A549 (cell line): ENCODE results near the gene DLL4. TPM values are rescaled to one million over a fixed set of nuclear protein-coding genes. Genes with fewer than 3 reads are reported as not detected.

Source experiments
- ATAC-seq, 2 experiments: fragments of 200-7000 bp in 1 of 2; fragments of >200 bp in 1 of 2; cut with Nextera tagmentation in 1 of 2; cut with Tn5 transposase in 1 of 2; 3 replicates each; pipeline versions ENCODE4 v1.8.0 to v1.9.1; 2018 to 2020; ENCODE audit warnings: mild to moderate bottlenecking in 1 of 2, moderate library complexity in 1 of 2
- CTCF ChIA-PET: fragments of 300-600 bp; sonication (Branson Sonifier 250); formaldehyde crosslinking; extraction: SDS; loops from one replicate; lab custom pipeline; 2021; ENCODE audit warnings: antibody characterized with exemption, inconsistent platforms; lab: Yijun Ruan, JAX
- POLR2A ChIA-PET: fragments of 350-600 bp; formaldehyde crosslinking; extraction: SDS; loops from one replicate; lab custom pipeline; 2021; ENCODE audit warnings: antibody characterized with exemption, inconsistent platforms; lab: Yijun Ruan, JAX
- DNase-seq, 2 experiments: peaks; one replicate each; pipeline versions ENCODE4 v3.0.0 to v3.0.0-alpha.2; 2011 to 2016; ENCODE audit warnings: low read depth in 1 of 2, low spot score in 1 of 2
- FAIRE-seq: peaks from 2 replicates; lab custom pipeline; 2011; peaks lifted over from hg19 to GRCh38; lab: Jason Lieb, UNC
- H3K27ac ChIP-seq, 2 experiments: fragments of >200 bp; sonication (Bioruptor Twin); formaldehyde crosslinking; 3 replicates each; pipeline ENCODE4 v1.5.1; 2016 to 2017
- H3K4me1 ChIP-seq: fragments of >200 bp; sonication (Bioruptor Twin); formaldehyde crosslinking; 3 replicates; pipeline ENCODE4 v1.6.1; 2016
- H3K4me2 ChIP-seq: fragments of >200 bp; sonication (Bioruptor Twin); formaldehyde crosslinking; 3 replicates; pipeline ENCODE4 v1.6.1; 2016
- H3K4me3 ChIP-seq: fragments of >200 bp; sonication (Bioruptor Twin); formaldehyde crosslinking; 3 replicates; pipeline ENCODE4 v1.5.1; 2016
- H3K9me3 ChIP-seq: fragments of >200 bp; sonication (Bioruptor Twin); formaldehyde crosslinking; 3 replicates; pipeline ENCODE4 v1.6.1; 2016
- BHLHE40 ChIP-seq: IDR thresholded peaks from 2 replicates; pipeline ENCODE4 v1.6.1; 2012; ENCODE audit warnings: low read depth, low read length, inconsistent platforms
- CEBPB ChIP-seq, 2 experiments: fragments of >200 bp in 1 of 2; sonication (Bioruptor Twin) in 1 of 2; formaldehyde crosslinking in 1 of 2; IDR thresholded peaks; 2 replicates each; pipeline ENCODE4 v1.6.1; 2012 to 2016
- EHF ChIP-seq: fragments of 250-450 bp; sonication (Bioruptor Pico); IDR thresholded peaks from 2 replicates; pipeline ENCODE4 v1.5.0; 2020; ENCODE audit warnings: mild to moderate bottlenecking
- EHMT2 ChIP-seq: fragments of 200-600 bp; sonication (generic); IDR thresholded peaks from 2 replicates; pipeline ENCODE4 v1.6.1; 2016; ENCODE audit warnings: antibody characterized with exemption, low read depth, mild to moderate bottlenecking, moderate library complexity
- ESRRA ChIP-seq: fragments of 150-350 bp; IDR thresholded peaks from 2 replicates; pipeline ENCODE4 v1.6.1; 2014; ENCODE audit warnings: mild to moderate bottlenecking, low read length, borderline replicate concordance
- FOSB ChIP-seq: fragments of 250-450 bp; sonication (Bioruptor Pico); IDR thresholded peaks from 2 replicates; pipeline ENCODE4 v1.5.0; 2020; ENCODE audit warnings: mild to moderate bottlenecking, moderate library complexity
- GATA3 ChIP-seq: IDR thresholded peaks from 2 replicates; pipeline ENCODE4 v1.6.1; 2012; ENCODE audit warnings: borderline replicate concordance
- HDAC2 ChIP-seq: fragments of 200-600 bp; sonication (generic); IDR thresholded peaks from 2 replicates; pipeline ENCODE4 v1.6.1; 2016
- HEYL ChIP-seq: fragments of 250-450 bp; sonication (Bioruptor Pico); IDR thresholded peaks from 2 replicates; pipeline ENCODE4 v1.8.0; 2021; ENCODE audit warnings: mild to moderate bottlenecking, moderate library complexity
- HOXB13 ChIP-seq: fragments of 250-450 bp; sonication (Bioruptor Pico); IDR thresholded peaks from 2 replicates; pipeline ENCODE4 v1.5.0; 2020; ENCODE audit warnings: low read depth, mild to moderate bottlenecking, moderate library complexity
- JUN ChIP-seq, 2 experiments: fragments of >200 bp; sonication (Bioruptor Twin); formaldehyde crosslinking; IDR thresholded peaks; 2 replicates in 1 of 2; 3 replicates in 1 of 2; pipeline ENCODE4 v1.6.1; 2016 to 2017
- MYC ChIP-seq: IDR thresholded peaks from 2 replicates; pipeline ENCODE4 v1.6.1; 2012; ENCODE audit warnings: mild to moderate bottlenecking, inconsistent platforms, low read length, improper control_type of control experiment, borderline replicate concordance
- NFE2L2 ChIP-seq: fragments of 150-350 bp; conservative IDR thresholded peaks from 2 replicates; pipeline ENCODE4 v1.6.1; 2014; ENCODE audit warnings: low read length
- NR3C1 ChIP-seq: fragments of >200 bp; sonication (Bioruptor Twin); formaldehyde crosslinking; IDR thresholded peaks from 3 replicates; pipeline ENCODE4 v1.6.1; 2017
- POLR2AphosphoS2 ChIP-seq: conservative IDR thresholded peaks from 2 replicates; pipeline ENCODE4 v1.6.1; 2012; ENCODE audit warnings: low read length, improper control_type of control experiment, inconsistent platforms
- RAD21 ChIP-seq, 2 experiments: fragments of >200 bp in 1 of 2; sonication (Bioruptor Twin) in 1 of 2; formaldehyde crosslinking in 1 of 2; IDR thresholded peaks in 1 of 2; conservative IDR thresholded peaks in 1 of 2; 2 replicates in 1 of 2; 3 replicates in 1 of 2; pipeline ENCODE4 v1.6.1; 2012 to 2018; ENCODE audit warnings: inconsistent platforms in 1 of 2
- RARB ChIP-seq: fragments of 250-450 bp; sonication (Bioruptor Pico); IDR thresholded peaks from 2 replicates; pipeline ENCODE4 v1.8.0; 2021; ENCODE audit warnings: mild to moderate bottlenecking, moderate library complexity
- TFCP2L1 ChIP-seq: fragments of 250-450 bp; sonication (Bioruptor Pico); IDR thresholded peaks from 2 replicates; pipeline ENCODE4 v1.5.0; 2021; ENCODE audit warnings: mild to moderate bottlenecking
- ZFP36 ChIP-seq: fragments of 450-650 bp; IDR thresholded peaks from 2 replicates; pipeline ENCODE4 v1.6.1; 2014; ENCODE audit warnings: borderline replicate concordance; ENCODE audit not compliant: partially characterized antibody
- ZSCAN20 ChIP-seq: fragments of 250-450 bp; sonication (Bioruptor Pico); IDR thresholded peaks from 2 replicates; pipeline ENCODE4 v1.8.0; 2022; ENCODE audit warnings: mild to moderate bottlenecking, moderate library complexity
- WGBS: methylation state at CpG from one replicate; pipeline ENCODE4 v1.1.6; 2017; ENCODE audit errors: missing lambda C conversion rate; 5-methylcytosine and 5-hydroxymethylcytosine counted together
- polyA plus RNA-seq, 4 experiments: library from polyadenylated mRNA; depleted of rRNA in 3 of 4; stranded (reverse); fragments of >200 nt; fragmentation: RNase III in 1 of 4; extraction: RNeasy Plus Mini Kit Qiagen cat#74134 plus additional on column Dnase treatment in 1 of 4; gene quantifications; 2 replicates in 3 of 4; 3 replicates in 1 of 4; pipeline ENCODE4 v1.2.3, GENCODE V29; 2011 to 2017
- TF ChIP-seq, protein P1 (sequence below): fragments of >200 bp; sonication (Bioruptor Twin); formaldehyde crosslinking; IDR thresholded peaks from 3 replicates; pipeline ENCODE4 v1.6.1; 2016
- TF ChIP-seq, protein P2 (sequence below): IDR thresholded peaks from 2 replicates; pipeline ENCODE4 v1.6.1; 2012
- TF ChIP-seq, protein P3 (sequence below): fragments of 450-650 bp; IDR thresholded peaks from 2 replicates; pipeline ENCODE4 v1.6.1; 2014; ENCODE audit warnings: antibody characterized with exemption
- TF ChIP-seq, protein P4 (sequence below): fragments of >200 bp; sonication (Bioruptor Twin); formaldehyde crosslinking; IDR thresholded peaks from 3 replicates; pipeline ENCODE4 v1.5.1; 2016
- TF ChIP-seq, protein P5 (sequence below): IDR thresholded peaks from 2 replicates; pipeline ENCODE4 v1.6.1; 2012
- TF ChIP-seq, protein P6 (sequence below): fragments of >200 bp; sonication (Bioruptor Twin); formaldehyde crosslinking; IDR thresholded peaks from 2 replicates; pipeline ENCODE4 v1.6.1; 2016
- TF ChIP-seq, protein P7 (sequence below): fragments of 250-450 bp; sonication (Bioruptor Pico); IDR thresholded peaks from 2 replicates; pipeline ENCODE4 v1.5.0; 2020; ENCODE audit warnings: low read depth, mild to moderate bottlenecking, moderate library complexity

The DLL4 gene
- polyA plus RNA-seq, 2 of the 4 experiments (the other 2 are of a cell fraction) = 0.09 to 0.28 TPM

DNA sequence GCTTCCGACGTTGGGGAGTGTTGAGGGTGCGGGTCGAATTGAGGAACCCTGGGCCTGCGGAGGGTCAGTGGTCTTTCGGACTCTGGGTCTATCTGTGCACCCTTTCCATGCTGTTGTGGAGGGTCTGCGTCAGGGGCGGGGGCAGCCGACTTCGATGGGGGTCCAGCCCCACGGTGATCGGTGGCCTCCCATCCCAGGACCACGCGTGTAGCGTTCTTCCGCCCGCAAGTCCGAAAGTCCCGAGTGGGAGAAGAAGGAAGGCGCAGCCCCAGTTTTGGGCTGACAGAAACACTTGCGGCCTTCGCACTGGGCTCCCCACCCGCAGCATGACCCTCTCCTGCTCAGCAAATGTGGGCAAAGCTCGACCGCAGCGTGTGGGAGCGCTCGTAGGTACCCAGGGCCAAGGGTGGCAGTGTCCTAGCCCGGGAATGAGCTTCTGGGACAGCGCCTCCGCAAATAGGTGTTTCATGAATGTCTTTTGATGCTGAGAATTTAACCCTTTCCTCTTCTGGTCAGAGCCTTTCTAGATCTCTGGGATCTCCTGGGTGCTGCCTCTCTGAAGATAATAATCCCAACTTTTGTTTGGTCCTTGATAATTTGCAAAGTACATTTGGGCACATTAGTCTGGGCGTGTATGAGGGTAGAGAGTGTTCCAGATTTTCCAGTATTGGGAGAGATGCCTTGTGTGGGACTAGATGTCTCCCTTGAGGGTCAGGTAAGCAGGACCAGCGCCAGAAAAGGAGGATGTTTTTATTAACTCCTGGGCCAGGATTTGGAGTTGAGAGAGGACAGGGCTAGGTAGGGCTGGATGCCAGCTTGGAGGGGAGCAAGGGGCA is 2.3 kb upstream of the DLL4 start:
- ChIA-PET POLR2A (no interaction called here), CTCF (interaction anchor here (0.6 to 6.8 kb wide), 3 partner anchors 14 to 85 kb away, joined by 3 to 70 read pairs (median 3); no protein-coding TSS in a partner anchor)
- H3K9me3 ChIP-seq = no peaks in the 10 kb centered on the region
- 74% methylated on average over 31 of the region's 33 CpGs for WGBS
- ATAC-seq (no peak), FAIRE-seq (no peak), DNase-seq (no peak)
- TF ChIP-seq FOSB (CRISPR knock-in tag) = no peak
- TF ChIP-seq MYC = no peak
- TF ChIP-seq POLR2AphosphoS2 = no peak
- TF ChIP-seq, protein P1, sequence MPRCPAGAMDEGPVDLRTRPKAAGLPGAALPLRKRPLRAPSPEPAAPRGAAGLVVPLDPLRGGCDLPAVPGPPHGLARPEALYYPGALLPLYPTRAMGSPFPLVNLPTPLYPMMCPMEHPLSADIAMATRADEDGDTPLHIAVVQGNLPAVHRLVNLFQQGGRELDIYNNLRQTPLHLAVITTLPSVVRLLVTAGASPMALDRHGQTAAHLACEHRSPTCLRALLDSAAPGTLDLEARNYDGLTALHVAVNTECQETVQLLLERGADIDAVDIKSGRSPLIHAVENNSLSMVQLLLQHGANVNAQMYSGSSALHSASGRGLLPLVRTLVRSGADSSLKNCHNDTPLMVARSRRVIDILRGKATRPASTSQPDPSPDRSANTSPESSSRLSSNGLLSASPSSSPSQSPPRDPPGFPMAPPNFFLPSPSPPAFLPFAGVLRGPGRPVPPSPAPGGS = no peak
- no peak for TF ChIP-seq ZSCAN20
- TF ChIP-seq, protein P2, sequence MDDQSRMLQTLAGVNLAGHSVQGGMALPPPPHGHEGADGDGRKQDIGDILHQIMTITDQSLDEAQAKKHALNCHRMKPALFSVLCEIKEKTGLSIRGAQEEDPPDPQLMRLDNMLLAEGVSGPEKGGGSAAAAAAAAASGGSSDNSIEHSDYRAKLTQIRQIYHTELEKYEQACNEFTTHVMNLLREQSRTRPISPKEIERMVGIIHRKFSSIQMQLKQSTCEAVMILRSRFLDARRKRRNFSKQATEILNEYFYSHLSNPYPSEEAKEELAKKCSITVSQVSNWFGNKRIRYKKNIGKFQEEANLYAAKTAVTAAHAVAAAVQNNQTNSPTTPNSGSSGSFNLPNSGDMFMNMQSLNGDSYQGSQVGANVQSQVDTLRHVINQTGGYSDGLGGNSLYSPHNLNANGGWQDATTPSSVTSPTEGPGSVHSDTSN = no peak
- TF ChIP-seq, protein P3, sequence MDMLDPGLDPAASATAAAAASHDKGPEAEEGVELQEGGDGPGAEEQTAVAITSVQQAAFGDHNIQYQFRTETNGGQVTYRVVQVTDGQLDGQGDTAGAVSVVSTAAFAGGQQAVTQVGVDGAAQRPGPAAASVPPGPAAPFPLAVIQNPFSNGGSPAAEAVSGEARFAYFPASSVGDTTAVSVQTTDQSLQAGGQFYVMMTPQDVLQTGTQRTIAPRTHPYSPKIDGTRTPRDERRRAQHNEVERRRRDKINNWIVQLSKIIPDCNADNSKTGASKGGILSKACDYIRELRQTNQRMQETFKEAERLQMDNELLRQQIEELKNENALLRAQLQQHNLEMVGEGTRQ = no peak
- no peak for TF ChIP-seq HDAC2
- no peak for TF ChIP-seq NFE2L2
- TF ChIP-seq, protein P4, sequence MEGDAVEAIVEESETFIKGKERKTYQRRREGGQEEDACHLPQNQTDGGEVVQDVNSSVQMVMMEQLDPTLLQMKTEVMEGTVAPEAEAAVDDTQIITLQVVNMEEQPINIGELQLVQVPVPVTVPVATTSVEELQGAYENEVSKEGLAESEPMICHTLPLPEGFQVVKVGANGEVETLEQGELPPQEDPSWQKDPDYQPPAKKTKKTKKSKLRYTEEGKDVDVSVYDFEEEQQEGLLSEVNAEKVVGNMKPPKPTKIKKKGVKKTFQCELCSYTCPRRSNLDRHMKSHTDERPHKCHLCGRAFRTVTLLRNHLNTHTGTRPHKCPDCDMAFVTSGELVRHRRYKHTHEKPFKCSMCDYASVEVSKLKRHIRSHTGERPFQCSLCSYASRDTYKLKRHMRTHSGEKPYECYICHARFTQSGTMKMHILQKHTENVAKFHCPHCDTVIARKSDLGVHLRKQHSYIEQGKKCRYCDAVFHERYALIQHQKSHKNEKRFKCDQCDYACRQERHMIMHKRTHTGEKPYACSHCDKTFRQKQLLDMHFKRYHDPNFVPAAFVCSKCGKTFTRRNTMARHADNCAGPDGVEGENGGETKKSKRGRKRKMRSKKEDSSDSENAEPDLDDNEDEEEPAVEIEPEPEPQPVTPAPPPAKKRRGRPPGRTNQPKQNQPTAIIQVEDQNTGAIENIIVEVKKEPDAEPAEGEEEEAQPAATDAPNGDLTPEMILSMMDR = no peak
- TF ChIP-seq HEYL (CRISPR knock-in tag) = no peak
- TF ChIP-seq JUN (IDR thresholded peaks at IDR 0.05) = no peak
- no peak for TF ChIP-seq ZFP36
- no peak for TF ChIP-seq CEBPB (IDR thresholded peaks at IDR 0.05)
- TF ChIP-seq RARB (CRISPR knock-in tag) = no peak
- no peak for TF ChIP-seq EHMT2
- no peak for TF ChIP-seq HOXB13 (CRISPR knock-in tag)
- TF ChIP-seq, protein P5, sequence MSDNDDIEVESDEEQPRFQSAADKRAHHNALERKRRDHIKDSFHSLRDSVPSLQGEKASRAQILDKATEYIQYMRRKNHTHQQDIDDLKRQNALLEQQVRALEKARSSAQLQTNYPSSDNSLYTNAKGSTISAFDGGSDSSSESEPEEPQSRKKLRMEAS = no peak
- TF ChIP-seq ESRRA = no peak
- no peak for TF ChIP-seq GATA3
- 0 out of 3 replicates have a peak, but pooled peaks cover 12% of the 10 kb centered on the region for H3K4me1 ChIP-seq
- no peak overlapping the region for H3K4me3 ChIP-seq
- H3K4me2 ChIP-seq = no peak overlapping the region
- no peak overlapping the region for H3K27ac ChIP-seq

DNA sequence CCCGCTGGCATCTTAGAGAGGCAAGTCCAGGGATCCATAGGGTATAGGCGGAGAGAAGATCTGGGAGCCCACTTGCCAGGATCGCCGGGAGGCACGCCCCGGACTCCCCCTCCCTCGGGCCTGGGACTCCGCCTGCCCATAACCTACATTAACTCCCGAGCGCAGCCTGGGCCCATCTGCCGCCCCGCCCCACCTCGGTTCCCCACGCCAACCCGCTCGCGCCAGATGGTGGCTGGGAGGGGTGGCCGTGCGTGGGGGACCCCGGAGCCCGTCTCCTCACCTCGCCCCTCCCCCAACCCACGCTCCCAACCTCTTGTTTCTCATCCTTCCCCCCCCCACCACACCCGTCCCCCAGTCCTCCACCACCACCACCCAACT is 1.7 kb upstream of the DLL4 start:
- DNase-seq (no peak), ATAC-seq (no peak), FAIRE-seq (no peak)
- CTCF ChIA-PET = interaction anchor here (0.8 to 6.8 kb wide), 3 partner anchors 13 to 69 kb away, joined by 3 to 70 read pairs (median 51); no protein-coding TSS in a partner anchor
- Histone ChIP-seq H3K27ac (peak overlapping the region in 1 of 2 experiments; percentile 63; a peak in 1 of 6 replicates), H3K4me1 (peaks cover 16% of the 10 kb centered on the region; the same call in 1 of the 3 replicates), H3K4me2 (peak overlapping the region; percentile 99), H3K9me3 (no peaks in the 10 kb centered on the region), H3K4me3 (peak overlapping the region; percentile 48)
- TF ChIP-seq BHLHE40 (no peak), NFE2L2 (no peak), EHF (CRISPR knock-in tag) (no peak), ESRRA (no peak), TFCP2L1 (no peak), RAD21 (conservative IDR thresholded peaks at IDR 0.05 in 1 of 2, IDR thresholded peaks at IDR 0.05 in 1 of 2) (no peak), NR3C1 (no peak), HDAC2 (no peak), RARB (CRISPR knock-in tag) (no peak)
- TF ChIP-seq, protein P6, sequence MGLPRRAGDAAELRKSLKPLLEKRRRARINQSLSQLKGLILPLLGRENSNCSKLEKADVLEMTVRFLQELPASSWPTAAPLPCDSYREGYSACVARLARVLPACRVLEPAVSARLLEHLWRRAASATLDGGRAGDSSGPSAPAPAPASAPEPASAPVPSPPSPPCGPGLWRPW = no peak
- TF ChIP-seq, protein P7, sequence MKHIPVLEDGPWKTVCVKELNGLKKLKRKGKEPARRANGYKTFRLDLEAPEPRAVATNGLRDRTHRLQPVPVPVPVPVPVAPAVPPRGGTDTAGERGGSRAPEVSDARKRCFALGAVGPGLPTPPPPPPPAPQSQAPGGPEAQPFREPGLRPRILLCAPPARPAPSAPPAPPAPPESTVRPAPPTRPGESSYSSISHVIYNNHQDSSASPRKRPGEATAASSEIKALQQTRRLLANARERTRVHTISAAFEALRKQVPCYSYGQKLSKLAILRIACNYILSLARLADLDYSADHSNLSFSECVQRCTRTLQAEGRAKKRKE = no peak
- 43% methylated on average over 13 of the region's 24 CpGs for WGBS
- POLR2A ChIA-PET = no interaction called here
